WTC11 (cell line): ENCODE results near the gene PVALEF. TPM values are rescaled to one million over a fixed set of nuclear protein-coding genes. Genes with fewer than 3 reads are reported as not detected.

Experiments used
- ATAC-seq: fragments of 200-7000 bp; cut with Tn5 transposase; 2 replicates; pipeline ENCODE4 v1.10.0; 2021; ENCODE audit warnings: mild to moderate bottlenecking, moderate library complexity
- CTCF ChIA-PET: fragments of 300-600 bp; sonication (Branson Sonifier 250); formaldehyde crosslinking; loops from one replicate; lab custom pipeline; 2021; ENCODE audit warnings: antibody characterized with exemption; lab: Charles Lee
- POLR2A ChIA-PET: fragments of 350-600 bp; sonication (Branson Sonifier 250); formaldehyde crosslinking; loops from one replicate; lab custom pipeline; 2021; ENCODE audit warnings: antibody characterized with exemption; lab: Charles Lee
- DNase-seq: peaks from one replicate; pipeline ENCODE4 v3.0.0; 2021; ENCODE audit warnings: low spot score
- H3K27ac Mint-ChIP-seq: 2 replicates; pipeline ENCODE4 v1.8.0; 2021; ENCODE audit warnings: mixed read lengths
- H3K27me3 Mint-ChIP-seq: 2 replicates; pipeline ENCODE4 v1.8.0; 2021; ENCODE audit warnings: low read depth, mild to moderate bottlenecking, moderate library complexity, mixed read lengths
- H3K36me3 Mint-ChIP-seq: 2 replicates; pipeline ENCODE4 v1.8.0; 2021; ENCODE audit warnings: mixed read lengths
- H3K4me1 Mint-ChIP-seq: 2 replicates; pipeline ENCODE4 v1.8.0; 2022; ENCODE audit warnings: mixed read lengths
- H3K4me3 Mint-ChIP-seq: 2 replicates; pipeline ENCODE4 v1.8.0; 2021; ENCODE audit warnings: mild to moderate bottlenecking, moderate library complexity, mixed read lengths
- H3K9me3 Mint-ChIP-seq: 2 replicates; pipeline ENCODE4 v1.8.0; 2021; ENCODE audit warnings: mixed read lengths
- ATF1 ChIP-seq: sonication (generic); formaldehyde crosslinking; IDR thresholded peaks from 2 replicates; pipeline ENCODE4 v1.8.1; 2023; ENCODE audit warnings: mild to moderate bottlenecking, moderate library complexity, missing genetic modification reagents
- CDX4 ChIP-seq: fragments of 250-450 bp; sonication (Bioruptor Pico); IDR thresholded peaks from 2 replicates; pipeline ENCODE4 v1.9.0; 2021; ENCODE audit warnings: moderate library complexity, mild to moderate bottlenecking, inconsistent platforms, borderline replicate concordance
- E2F4 ChIP-seq: sonication (generic); formaldehyde crosslinking; IDR thresholded peaks from 2 replicates; pipeline ENCODE4 v1.8.1; 2022; ENCODE audit warnings: low read depth, mild to moderate bottlenecking, moderate library complexity, missing genetic modification reagents, borderline replicate concordance
- ELF4 ChIP-seq: sonication (generic); formaldehyde crosslinking; IDR thresholded peaks from 2 replicates; pipeline ENCODE4 v1.8.1; 2022; ENCODE audit warnings: low read depth, mild to moderate bottlenecking, moderate library complexity, missing genetic modification reagents
- EMX1 ChIP-seq: fragments of 250-450 bp; sonication (Bioruptor Pico); IDR thresholded peaks from 2 replicates; pipeline ENCODE4 v1.8.0; 2021; ENCODE audit warnings: mild to moderate bottlenecking
- MYBL2 ChIP-seq: sonication (generic); formaldehyde crosslinking; IDR thresholded peaks from 2 replicates; pipeline ENCODE4 v1.8.1; 2023; ENCODE audit warnings: mild to moderate bottlenecking, moderate library complexity, missing genetic modification reagents
- OVOL2 ChIP-seq: fragments of 250-450 bp; sonication (Bioruptor Pico); IDR thresholded peaks from 2 replicates; pipeline ENCODE4 v1.9.0; 2021; ENCODE audit warnings: mild to moderate bottlenecking, borderline replicate concordance
- RORB ChIP-seq: fragments of 250-450 bp; sonication (Bioruptor Pico); IDR thresholded peaks from 2 replicates; pipeline ENCODE4 v1.9.0; 2021; ENCODE audit warnings: mild to moderate bottlenecking
- SOX15 ChIP-seq: fragments of 250-450 bp; sonication (Bioruptor Pico); IDR thresholded peaks from 2 replicates; pipeline ENCODE4 v1.9.0; 2021; ENCODE audit warnings: mild to moderate bottlenecking
- TP53 ChIP-seq: sonication (generic); formaldehyde crosslinking; IDR thresholded peaks from 2 replicates; pipeline ENCODE4 v1.8.1; 2023; ENCODE audit warnings: mild to moderate bottlenecking, missing genetic modification reagents
- ZNF232 ChIP-seq: sonication (generic); formaldehyde crosslinking; IDR thresholded peaks from 2 replicates; pipeline ENCODE4 v1.8.0; 2022; ENCODE audit warnings: mild to moderate bottlenecking, missing genetic modification reagents
- ZNF281 ChIP-seq: sonication (generic); formaldehyde crosslinking; IDR thresholded peaks from 2 replicates; pipeline ENCODE4 v1.8.0; 2023; ENCODE audit warnings: mild to moderate bottlenecking, missing genetic modification reagents
- ZNF416 ChIP-seq: fragments of 250-450 bp; sonication (Bioruptor Pico); IDR thresholded peaks from 2 replicates; pipeline ENCODE4 v1.9.0; 2021; ENCODE audit warnings: mild to moderate bottlenecking, inconsistent platforms
- total RNA-seq: library from RNA; stranded (reverse); gene quantifications from 3 replicates; pipeline ENCODE4 v1.2.3, GENCODE V29; 2021
- TF ChIP-seq, protein P1 (sequence below): fragments of 250-450 bp; sonication (Bioruptor Pico); IDR thresholded peaks from 2 replicates; pipeline ENCODE4 v1.8.0; 2021; ENCODE audit warnings: mild to moderate bottlenecking
- TF ChIP-seq, protein P2 (sequence below): fragments of 200-600 bp; IDR thresholded peaks from 2 replicates; pipeline ENCODE4 v1.8.0; 2022; ENCODE audit warnings: antibody characterized with exemption
- TF ChIP-seq, protein P3 (sequence below): sonication (generic); formaldehyde crosslinking; IDR thresholded peaks from 2 replicates; pipeline ENCODE4 v1.8.1; 2023; ENCODE audit warnings: mild to moderate bottlenecking, missing genetic modification reagents, borderline replicate concordance

Gene PVALEF
- total RNA-seq, 1 experiment from 2014 or later: not detected

GRCh38 chr17:81128338-81128737, 37.0 kb upstream of the PVALEF start (continued):
- TF ChIP-seq ZNF281 (CRISPR knock-in tag) (no peak), EMX1 (CRISPR knock-in tag) (no peak), ZNF232 (CRISPR knock-in tag) (no peak), OVOL2 (CRISPR knock-in tag) (no peak), MYBL2 (no peak), ATF1 (CRISPR knock-in tag) (no peak), CDX4 (no peak), E2F4 (CRISPR knock-in tag) (no peak)
- TF ChIP-seq, protein P1, sequence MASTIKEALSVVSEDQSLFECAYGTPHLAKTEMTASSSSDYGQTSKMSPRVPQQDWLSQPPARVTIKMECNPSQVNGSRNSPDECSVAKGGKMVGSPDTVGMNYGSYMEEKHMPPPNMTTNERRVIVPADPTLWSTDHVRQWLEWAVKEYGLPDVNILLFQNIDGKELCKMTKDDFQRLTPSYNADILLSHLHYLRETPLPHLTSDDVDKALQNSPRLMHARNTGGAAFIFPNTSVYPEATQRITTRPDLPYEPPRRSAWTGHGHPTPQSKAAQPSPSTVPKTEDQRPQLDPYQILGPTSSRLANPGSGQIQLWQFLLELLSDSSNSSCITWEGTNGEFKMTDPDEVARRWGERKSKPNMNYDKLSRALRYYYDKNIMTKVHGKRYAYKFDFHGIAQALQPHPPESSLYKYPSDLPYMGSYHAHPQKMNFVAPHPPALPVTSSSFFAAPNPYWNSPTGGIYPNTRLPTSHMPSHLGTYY (CRISPR knock-in tag): no peak

DNA sequence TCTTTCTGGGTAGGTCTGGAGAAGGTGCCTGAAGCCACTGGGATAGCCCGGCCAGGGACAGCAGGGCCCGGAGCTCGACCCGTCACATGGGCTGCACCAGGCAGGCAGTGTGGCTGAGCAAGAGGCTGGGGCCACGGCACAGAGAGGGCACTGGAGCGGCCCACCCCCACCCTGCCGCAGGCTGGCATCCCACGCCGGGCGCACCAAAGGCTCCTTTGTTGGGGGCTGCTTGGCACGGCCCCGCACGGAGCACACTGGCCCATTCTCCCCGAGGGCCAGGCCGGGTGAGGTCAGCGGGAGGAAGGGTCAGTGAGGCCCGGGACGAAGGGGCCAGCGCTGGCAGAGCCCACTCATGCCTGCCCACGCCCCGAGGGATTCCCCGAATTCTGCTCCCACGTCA, 36.5 kb upstream of the PVALEF start:
- Mint-ChIP-seq H3K27ac (no peak overlapping the region), H3K27me3 (no peaks in the 10 kb centered on the region), H3K4me3 (no peak overlapping the region), H3K9me3 (no peaks in the 10 kb centered on the region), H3K4me1 (no peaks in the 10 kb centered on the region), H3K36me3 (no peaks in the 10 kb centered on the region)
- ATAC-seq (no peak), DNase-seq (no peak)
- TF ChIP-seq RORB (CRISPR knock-in tag) (no peak), SOX15 (CRISPR knock-in tag) (no peak), ZNF416 (CRISPR knock-in tag) (no peak), ELF4 (CRISPR knock-in tag) (no peak), TP53 (no peak)
- TF ChIP-seq, protein P2, sequence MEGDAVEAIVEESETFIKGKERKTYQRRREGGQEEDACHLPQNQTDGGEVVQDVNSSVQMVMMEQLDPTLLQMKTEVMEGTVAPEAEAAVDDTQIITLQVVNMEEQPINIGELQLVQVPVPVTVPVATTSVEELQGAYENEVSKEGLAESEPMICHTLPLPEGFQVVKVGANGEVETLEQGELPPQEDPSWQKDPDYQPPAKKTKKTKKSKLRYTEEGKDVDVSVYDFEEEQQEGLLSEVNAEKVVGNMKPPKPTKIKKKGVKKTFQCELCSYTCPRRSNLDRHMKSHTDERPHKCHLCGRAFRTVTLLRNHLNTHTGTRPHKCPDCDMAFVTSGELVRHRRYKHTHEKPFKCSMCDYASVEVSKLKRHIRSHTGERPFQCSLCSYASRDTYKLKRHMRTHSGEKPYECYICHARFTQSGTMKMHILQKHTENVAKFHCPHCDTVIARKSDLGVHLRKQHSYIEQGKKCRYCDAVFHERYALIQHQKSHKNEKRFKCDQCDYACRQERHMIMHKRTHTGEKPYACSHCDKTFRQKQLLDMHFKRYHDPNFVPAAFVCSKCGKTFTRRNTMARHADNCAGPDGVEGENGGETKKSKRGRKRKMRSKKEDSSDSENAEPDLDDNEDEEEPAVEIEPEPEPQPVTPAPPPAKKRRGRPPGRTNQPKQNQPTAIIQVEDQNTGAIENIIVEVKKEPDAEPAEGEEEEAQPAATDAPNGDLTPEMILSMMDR: no peak
- TF ChIP-seq, protein P3, sequence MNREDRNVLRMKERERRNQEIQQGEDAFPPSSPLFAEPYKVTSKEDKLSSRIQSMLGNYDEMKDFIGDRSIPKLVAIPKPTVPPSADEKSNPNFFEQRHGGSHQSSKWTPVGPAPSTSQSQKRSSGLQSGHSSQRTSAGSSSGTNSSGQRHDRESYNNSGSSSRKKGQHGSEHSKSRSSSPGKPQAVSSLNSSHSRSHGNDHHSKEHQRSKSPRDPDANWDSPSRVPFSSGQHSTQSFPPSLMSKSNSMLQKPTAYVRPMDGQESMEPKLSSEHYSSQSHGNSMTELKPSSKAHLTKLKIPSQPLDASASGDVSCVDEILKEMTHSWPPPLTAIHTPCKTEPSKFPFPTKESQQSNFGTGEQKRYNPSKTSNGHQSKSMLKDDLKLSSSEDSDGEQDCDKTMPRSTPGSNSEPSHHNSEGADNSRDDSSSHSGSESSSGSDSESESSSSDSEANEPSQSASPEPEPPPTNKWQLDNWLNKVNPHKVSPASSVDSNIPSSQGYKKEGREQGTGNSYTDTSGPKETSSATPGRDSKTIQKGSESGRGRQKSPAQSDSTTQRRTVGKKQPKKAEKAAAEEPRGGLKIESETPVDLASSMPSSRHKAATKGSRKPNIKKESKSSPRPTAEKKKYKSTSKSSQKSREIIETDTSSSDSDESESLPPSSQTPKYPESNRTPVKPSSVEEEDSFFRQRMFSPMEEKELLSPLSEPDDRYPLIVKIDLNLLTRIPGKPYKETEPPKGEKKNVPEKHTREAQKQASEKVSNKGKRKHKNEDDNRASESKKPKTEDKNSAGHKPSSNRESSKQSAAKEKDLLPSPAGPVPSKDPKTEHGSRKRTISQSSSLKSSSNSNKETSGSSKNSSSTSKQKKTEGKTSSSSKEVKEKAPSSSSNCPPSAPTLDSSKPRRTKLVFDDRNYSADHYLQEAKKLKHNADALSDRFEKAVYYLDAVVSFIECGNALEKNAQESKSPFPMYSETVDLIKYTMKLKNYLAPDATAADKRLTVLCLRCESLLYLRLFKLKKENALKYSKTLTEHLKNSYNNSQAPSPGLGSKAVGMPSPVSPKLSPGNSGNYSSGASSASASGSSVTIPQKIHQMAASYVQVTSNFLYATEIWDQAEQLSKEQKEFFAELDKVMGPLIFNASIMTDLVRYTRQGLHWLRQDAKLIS (CRISPR knock-in tag): no peak
- ChIA-PET POLR2A (no interaction called here), CTCF (interaction anchor here (0.6 to 1.9 kb wide), 7 partner anchors 8 to 357 kb away, joined by 3 to 8 read pairs (median 4); no protein-coding TSS in a partner anchor)
